HG03103 (cell line): Measurements from ENCODE around the gene FBXO47.

ENCODE experiments used
- ATAC-seq: cut with Tn5 transposase; IDR thresholded peaks from one replicate; pipeline ENCODE4 v1.9.1; 2021; ENCODE audit warnings: low read depth; ENCODE audit not compliant: unreplicated experiment

FBXO47 gene, protein sequence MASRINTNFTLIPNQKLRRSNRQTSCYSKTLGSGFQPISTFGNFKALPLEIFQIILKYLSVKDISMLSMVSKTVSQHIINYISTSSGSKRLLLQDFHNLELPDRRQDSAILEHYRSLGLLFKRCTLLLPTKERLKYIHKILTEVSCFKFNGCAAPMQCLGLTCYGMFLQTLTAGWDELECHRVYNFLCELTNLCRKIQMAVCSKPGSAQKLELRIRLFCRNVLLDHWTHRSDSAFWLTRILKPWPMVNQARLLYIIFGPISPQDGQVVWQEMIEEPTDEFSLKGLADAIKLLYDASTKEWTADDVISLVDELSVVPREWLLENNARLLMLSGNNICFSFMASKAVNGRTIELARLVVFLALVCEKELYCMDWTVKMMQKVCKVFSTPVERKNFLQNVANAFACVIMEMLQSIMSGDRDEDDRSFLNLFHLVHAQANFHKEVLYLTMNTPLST

GRCh38 chr17:38967290-38967738 is at the start of gene FBXO47:
TSS of gene FBXO47 (minus strand) at chr17:38967403. CDS start at chr17:38963025, 4,378 bp downstream.
- ATAC-seq, result no peak

DNA sequence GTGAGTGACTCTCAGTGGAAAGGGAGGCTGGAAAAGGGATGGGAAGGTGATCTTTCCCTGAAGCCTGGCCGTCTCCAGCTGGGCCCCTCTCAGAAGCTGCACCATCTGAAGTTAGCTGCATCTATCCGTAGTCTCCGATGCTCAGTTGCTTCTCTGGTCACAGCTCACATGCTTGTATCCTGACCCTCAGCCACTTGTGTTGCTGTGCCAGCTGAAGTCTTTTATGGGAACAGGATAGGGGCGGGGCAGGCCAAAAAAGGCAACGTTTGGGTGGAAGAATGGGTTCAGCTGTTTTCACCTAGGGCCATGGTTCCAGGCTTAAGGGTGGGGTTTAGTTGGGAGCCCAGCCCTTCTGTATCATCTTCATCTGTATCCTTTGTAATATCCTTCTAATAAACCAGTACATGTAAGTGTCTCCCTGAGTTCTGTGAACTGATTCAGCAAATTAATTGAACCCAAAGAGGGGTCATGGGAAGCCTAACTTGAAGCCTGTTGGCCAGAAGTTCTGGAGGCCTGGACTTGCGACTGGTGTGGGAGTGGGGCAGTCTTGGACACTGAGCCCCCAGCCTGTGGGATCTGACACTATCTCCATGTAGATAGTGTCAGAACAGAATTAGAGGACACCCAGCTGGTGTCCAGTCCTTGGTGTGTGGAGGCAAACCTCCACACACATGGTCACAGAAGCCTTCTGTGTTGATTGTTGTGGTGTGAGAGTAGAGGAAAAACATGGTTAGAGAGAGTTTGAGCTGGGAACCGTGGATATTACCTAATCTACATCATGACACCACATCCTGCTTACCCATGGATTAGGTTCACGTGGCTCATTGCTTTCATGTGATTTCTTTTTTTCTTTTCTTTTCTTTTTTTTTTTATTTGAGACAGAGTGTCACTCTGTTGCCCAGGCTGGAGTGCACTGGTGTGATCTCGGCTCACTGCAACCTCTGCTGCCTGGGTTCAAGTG is 49.3 kb upstream of the FBXO47 start:
- ATAC-seq, result no peak

DNA sequence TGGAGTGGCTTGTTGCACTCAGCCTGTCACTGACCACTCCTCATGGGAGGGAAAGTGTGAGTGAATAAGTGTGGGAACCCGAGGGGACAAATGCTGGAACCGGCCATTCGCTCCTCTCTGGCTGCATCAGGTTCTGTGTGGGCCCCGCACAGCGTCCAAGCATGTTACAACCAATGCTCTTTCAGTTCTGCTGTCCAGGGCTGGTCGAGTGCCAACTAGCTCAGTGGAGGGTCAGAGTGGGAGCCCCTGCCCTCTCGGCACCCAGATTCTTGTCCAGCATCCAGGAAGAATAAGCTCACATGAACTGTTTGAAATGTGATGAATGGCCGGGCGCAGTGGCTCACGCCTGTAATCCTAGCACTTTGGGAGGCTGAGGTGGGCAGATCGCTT is 48.3 kb upstream of the FBXO47 start:
- ATAC-seq, result no peak

- ATAC-seq, result no peak
Observed at GRCh38 chr17:39014795-39015545, 47.8 kb upstream of the FBXO47 start.

GRCh38 chr17:39014044-39014794 is 47.0 kb upstream of the FBXO47 start:
- ATAC-seq, result no peak

- ATAC-seq, result no peak
Observed at GRCh38 chr17:39012725-39013124, 45.5 kb upstream of the FBXO47 start.

- ATAC-seq, result no peak
Observed at GRCh38 chr17:39011907-39012468, 44.8 kb upstream of the FBXO47 start.

DNA sequence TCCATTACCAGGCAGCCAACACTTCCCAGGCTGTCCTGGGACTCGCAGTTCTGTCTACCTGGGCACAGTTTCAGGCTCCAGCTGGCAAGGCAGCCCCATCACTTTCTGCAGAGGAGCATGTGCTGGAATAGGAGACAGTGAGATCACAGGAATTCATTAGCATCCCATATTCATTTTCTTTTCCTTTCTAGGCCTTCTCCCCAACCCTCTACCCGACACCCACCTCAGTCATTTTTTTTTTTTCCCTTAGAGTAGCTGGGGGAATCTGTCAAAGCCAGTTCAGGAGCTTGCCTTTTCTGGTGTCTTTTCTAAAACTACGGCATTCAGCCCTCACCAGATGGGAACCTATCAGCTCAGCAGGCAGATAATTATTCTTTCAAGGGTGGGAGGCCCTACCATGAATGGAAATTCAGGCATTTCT is 42.4 kb upstream of the FBXO47 start:
- no peak for ATAC-seq

DNA sequence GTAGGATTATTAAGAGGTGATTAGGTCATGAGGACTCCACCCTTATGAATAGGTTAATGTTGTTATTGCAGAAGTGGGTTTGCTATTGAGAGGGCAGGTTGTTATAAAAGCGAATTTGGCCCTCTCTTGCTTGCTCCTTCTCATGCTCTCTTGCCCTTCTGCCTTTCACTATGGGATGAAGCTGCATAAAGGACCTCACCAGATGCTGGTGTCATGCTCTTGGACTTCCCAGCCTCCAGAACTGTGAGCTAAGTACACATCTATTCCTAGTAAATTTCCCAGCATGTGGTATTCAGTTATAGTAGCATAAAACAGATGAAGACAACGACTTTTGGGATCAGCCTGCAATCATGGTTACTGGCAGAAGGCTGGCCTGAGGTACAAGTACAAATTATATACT is 41.4 kb upstream of the FBXO47 start:
- no peak for ATAC-seq

GRCh38 chr17:39002991-39003715 is 36.0 kb upstream of the FBXO47 start:
- ATAC-seq, result no peak

DNA sequence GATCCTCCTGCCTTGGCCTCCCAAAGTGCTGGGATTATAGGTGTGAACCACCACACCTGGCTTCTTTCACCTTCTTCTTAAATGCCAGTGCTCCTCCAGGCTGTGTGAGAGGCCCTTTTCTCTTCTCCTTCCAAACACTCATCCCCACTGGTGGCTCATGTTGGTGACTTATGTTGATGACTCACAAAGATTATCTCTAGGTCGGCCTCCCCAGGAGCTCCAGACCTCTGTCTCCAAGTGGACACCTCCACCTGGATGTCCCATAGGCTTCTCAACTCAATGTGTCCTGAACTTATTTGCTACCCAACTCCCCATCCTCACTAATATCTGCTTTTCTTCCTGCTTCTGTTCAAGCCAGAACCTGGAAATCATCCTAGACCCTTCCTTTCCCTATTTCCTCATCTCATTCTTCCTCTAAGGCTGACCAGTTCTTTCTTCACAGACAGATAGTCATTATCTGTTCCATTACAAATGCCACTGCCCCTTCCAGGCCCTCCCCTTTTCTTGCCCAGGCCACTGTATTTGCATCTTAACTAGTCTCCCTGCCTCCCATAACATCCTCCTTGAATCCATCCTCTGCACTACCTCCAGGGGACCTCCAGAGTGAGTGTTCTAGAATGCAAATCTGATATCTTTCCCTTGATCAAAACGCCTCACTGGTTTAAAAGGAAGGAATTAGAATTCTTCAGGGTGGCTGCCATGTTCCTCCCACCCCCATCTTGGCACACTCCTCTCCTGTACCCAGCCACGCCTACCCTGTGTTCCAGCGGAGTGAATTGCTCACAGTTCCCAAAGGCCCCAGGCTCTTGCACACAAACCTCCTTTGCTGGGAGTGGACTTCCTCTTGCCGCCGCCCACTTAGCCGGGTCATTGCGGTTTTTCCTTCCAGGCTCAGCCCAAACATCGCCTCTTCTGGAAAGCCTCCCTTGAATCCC is 34.8 kb upstream of the FBXO47 start:
- no peak for ATAC-seq

GRCh38 chr17:39000021-39000601 is 32.9 kb upstream of the FBXO47 start:
- ATAC-seq, result no peak

DNA sequence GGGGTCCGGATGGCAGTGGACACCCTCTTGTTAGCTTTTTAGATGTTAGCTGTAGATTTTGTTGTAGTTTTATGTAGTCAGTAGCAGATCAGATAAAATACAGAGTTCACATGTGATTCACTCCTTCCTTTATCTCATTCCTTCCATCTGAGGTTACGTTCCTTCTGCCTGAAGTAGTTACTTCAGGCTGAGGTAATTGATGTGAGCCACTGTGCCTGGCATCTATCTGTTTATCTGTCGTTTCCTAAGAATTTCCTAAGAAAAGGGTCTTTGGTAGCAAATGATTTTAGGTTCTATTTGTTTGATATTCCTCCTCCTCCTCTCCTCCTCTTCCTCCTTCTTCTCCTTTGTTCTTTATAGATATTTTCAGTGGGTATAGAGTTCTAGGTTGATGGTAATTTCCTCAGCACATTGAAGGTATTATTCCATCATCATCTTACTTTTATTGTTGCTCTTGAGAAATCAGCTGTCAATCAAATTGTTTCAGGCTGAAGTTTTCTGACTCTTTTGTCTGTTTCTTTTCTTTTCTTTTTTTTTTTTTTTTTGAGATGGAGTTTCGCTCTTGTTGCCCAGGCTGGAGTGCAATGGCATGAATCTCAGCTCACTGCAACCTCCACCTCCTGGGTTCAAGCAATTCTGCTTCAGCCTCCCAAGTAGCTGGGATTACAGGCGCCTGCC is 29.6 kb upstream of the FBXO47 start:
- ATAC-seq, result no peak

DNA sequence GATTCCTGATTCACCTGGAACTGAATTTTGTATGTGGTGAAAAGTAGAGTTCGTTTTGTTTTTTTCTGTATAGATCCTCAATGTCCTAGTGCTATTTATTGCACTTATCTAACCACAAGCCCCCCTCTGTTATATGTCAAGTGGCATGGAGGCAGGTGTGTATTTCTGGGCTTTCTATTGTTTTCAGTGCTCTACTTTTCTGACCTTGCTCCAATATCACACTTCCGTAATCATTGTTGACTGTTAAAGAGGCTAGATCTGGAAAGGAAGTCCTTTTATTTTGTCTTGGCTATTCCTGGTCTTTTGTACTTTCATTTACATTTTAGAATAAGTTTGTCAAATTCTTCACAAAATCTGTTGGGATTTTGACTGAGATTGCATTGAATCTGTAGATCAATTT is 26.8 kb upstream of the FBXO47 start:
- ATAC-seq, result no peak

- no peak for ATAC-seq
Observed at GRCh38 chr17:38984666-38985065, 17.5 kb upstream of the FBXO47 start.

DNA sequence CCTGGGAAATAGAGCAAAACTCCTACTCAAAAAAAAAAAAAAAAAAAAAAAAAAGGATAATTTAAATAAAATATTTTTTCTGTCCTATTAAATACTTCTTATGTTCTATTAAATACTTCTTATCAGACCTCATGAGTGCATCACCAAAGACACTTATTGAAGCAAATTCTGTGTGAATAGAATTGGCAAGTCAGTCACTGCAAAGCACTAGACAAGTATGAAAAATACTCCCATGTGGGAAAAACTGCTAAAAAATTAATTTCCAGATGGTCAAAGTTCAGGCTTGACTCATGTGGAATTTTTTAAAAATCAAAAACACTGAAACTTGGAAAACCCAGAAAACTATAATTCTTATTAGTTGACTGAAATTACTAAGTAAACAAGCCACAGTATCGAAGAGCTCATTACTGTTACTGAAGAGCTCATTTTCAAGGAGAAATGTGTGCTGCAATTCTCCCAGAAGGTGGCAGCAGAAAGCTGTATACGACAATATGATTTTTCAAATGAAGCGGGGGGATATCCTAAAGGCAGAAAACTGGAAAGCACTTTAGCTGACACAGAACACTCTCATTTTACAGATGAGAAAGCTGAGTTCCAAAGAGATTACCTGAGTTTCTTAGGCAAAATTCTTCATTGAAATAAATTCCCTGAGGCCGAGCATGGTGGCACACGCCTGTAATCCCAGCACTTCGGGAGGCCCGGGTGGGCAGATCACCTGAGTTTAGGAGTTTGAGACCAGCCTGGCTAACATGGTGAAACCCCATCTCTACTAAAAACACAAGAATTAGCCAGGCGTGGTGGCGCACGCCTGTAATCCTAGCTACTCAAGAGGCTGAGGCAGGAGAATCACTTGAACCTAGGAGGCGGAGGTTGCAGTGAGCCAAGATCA is 15.9 kb upstream of the FBXO47 start:
- ATAC-seq, result no peak
